Suppressor macrophage treated with lipopolysaccharide for 1 hour (primary cell): Measurements from ENCODE around the gene HRH3.

Source experiments
- DNase-seq, 3 donors: peaks; one replicate each; pipeline ENCODE4 v3.0.0-alpha.2; 2020 to 2022

Gene HRH3

GRCh38 chr20:62219992-62220665 lies at the start of gene HRH3:
Gene HRH3 (minus strand): TSS chr20:62220278. CDS start chr20:62219970, 308 bp downstream.
- peak; percentile 42 to 75 (median 46) for DNase-seq

GRCh38 chr20:62269871-62270270 lies 49.8 kb upstream of the HRH3 start:
- DNase-seq, result no peak

GRCh38 chr20:62269378-62269777 lies 49.3 kb upstream of the HRH3 start:
- DNase-seq, result no peak

GRCh38 chr20:62268228-62268900 lies 48.3 kb upstream of the HRH3 start:
- DNase-seq, result no peak

GRCh38 chr20:62267543-62267942 lies 47.5 kb upstream of the HRH3 start:
- DNase-seq, result no peak

- no peak for DNase-seq
Observed at GRCh38 chr20:62266851-62267250, 46.8 kb upstream of the HRH3 start.

GRCh38 chr20:62266340-62266739 lies 46.3 kb upstream of the HRH3 start:
- peak in 2 of 3 donors; percentile 6 to 9 for DNase-seq

- DNase-seq, result no peak
Observed at GRCh38 chr20:62265365-62265764, 45.3 kb upstream of the HRH3 start.

GRCh38 chr20:62263396-62263795 lies 43.3 kb upstream of the HRH3 start:
- no peak for DNase-seq

GRCh38 chr20:62262064-62262463 lies 42.0 kb upstream of the HRH3 start:
- no peak for DNase-seq

GRCh38 chr20:62259294-62259565 lies 39.2 kb upstream of the HRH3 start:
- DNase-seq, result no peak

GRCh38 chr20:62258499-62259293 lies 38.6 kb upstream of the HRH3 start:
- DNase-seq, result no peak

- no peak for DNase-seq
Observed at GRCh38 chr20:62255976-62256375, 35.9 kb upstream of the HRH3 start.

- DNase-seq, result no peak
Observed at GRCh38 chr20:62254021-62254724, 34.1 kb upstream of the HRH3 start.

GRCh38 chr20:62253398-62253797 lies 33.3 kb upstream of the HRH3 start:
- no peak for DNase-seq

- no peak for DNase-seq
Observed at GRCh38 chr20:62252342-62252966, 32.4 kb upstream of the HRH3 start.

- DNase-seq, result peak; percentile 40 to 45 (median 41)
Observed at GRCh38 chr20:62248890-62249560, 28.9 kb upstream of the HRH3 start.

GRCh38 chr20:62246872-62247652 lies 27.0 kb upstream of the HRH3 start:
- DNase-seq, result no peak

GRCh38 chr20:62246431-62246830 lies 26.4 kb upstream of the HRH3 start:
- no peak for DNase-seq

GRCh38 chr20:62245911-62246280 lies 25.8 kb upstream of the HRH3 start:
- no peak for DNase-seq

GRCh38 chr20:62244644-62245108 lies 24.6 kb upstream of the HRH3 start:
- no peak for DNase-seq
